Measurements from ENCODE around the gene E2F6. TPM values are rescaled to one million over a fixed set of nuclear protein-coding genes. Genes with fewer than 3 reads are reported as not detected.

E2F6 gene, protein sequence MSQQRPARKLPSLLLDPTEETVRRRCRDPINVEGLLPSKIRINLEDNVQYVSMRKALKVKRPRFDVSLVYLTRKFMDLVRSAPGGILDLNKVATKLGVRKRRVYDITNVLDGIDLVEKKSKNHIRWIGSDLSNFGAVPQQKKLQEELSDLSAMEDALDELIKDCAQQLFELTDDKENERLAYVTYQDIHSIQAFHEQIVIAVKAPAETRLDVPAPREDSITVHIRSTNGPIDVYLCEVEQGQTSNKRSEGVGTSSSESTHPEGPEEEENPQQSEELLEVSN
- total RNA-seq: 9.5 and 9.9 TPM in 2 replicates

GRCh38 chr2:11465485-11466306, at the start of gene E2F6:
TSS of gene E2F6 (minus strand) at chr2:11466161. CDS start at chr2:11465879, 282 bp downstream.

Other genes with a start within 250 kb of the E2F6 start
- gene ROCK2, start 121.5 kb downstream of the E2F6 start, total RNA-seq: 82.8 and 106 TPM in 2 replicates
- 0.26 and 0.43 TPM in 2 replicates for gene GREB1, start 67.9 kb upstream of the E2F6 start, total RNA-seq
- not detected in 2 replicates for gene NTSR2, start 204.0 kb upstream of the E2F6 start, total RNA-seq